Measurements from ENCODE around the gene SLCO1C1.
A peak's percentile ranks its signal among the peaks of the same experiment; 100 is the strongest.
"Not testable (repeated sequence)": the region's sequence is repeated elsewhere in the genome, so short reads cannot be mapped to it uniquely, and the experiment has no call there.

Gene SLCO1C1, protein sequence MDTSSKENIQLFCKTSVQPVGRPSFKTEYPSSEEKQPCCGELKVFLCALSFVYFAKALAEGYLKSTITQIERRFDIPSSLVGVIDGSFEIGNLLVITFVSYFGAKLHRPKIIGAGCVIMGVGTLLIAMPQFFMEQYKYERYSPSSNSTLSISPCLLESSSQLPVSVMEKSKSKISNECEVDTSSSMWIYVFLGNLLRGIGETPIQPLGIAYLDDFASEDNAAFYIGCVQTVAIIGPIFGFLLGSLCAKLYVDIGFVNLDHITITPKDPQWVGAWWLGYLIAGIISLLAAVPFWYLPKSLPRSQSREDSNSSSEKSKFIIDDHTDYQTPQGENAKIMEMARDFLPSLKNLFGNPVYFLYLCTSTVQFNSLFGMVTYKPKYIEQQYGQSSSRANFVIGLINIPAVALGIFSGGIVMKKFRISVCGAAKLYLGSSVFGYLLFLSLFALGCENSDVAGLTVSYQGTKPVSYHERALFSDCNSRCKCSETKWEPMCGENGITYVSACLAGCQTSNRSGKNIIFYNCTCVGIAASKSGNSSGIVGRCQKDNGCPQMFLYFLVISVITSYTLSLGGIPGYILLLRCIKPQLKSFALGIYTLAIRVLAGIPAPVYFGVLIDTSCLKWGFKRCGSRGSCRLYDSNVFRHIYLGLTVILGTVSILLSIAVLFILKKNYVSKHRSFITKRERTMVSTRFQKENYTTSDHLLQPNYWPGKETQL

DNA sequence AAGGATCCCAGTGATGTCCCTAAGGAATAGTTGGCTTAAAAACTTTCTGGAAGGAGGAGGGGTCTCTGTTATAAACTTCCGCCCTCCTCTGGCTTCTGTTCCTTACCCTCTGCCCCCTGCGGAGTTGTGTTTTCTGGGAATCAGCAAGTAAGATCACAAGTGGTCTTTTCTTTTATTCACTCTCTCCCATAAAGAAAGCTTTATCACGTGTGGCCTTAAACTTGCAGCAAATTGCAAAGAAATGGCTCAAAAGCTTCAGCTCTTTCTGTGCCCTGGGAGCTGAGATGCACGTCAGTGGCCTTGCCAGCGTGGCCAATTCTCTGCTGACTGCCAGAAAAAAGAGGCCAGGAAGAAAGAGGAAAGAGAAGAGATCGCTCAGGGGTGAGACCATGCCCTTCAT lies at the start of gene SLCO1C1:
TSS of gene SLCO1C1 (plus strand) at position 101 of the 400 bp plus-strand sequence. CDS start 4,245 bp downstream, outside the sequence.
- peak; percentile 62 for DNase-seq (ENCODE audit: low spot score)

DNA sequence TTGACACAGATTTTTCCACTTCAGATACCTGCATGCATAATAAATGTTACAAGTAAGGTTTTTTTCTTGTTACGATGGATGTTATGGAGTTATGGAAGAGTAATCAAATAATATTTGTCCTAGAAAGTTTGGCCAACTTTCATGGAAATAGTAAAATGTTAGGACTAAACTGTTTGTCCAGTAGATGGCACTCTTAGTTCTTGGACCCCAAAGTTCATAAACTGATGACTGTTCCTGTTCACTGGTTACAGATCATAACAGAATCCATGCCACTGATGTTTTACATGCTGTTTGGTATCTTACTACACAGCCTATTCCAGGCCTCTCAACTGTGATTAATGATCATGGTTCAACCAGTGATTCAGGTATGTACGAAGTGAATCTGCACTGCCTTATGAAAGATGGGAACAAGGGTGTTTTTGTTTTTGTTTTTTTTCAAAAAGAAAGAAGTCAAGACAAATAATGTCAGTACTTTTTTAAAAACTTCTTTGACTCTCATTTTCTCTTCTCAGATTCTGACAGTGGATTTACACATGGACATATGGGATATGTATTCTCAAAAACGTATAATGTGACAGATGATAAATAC lies 48.8 kb upstream of the SLCO1C1 start:
- peak; percentile 33 for DNase-seq (ENCODE audit: low spot score)

GRCh38 chr12:20653871-20654270 lies 41.3 kb upstream of the SLCO1C1 start:
- DNase-seq (ENCODE audit: low spot score): no peak

GRCh38 chr12:20656600-20656999 lies 38.5 kb upstream of the SLCO1C1 start:
- no peak for DNase-seq (ENCODE audit: low spot score)

- DNase-seq (ENCODE audit: low spot score): peak; percentile 27
These were observed 37.6 kb upstream of the SLCO1C1 start for GRCh38 chr12:20657496-20657895.

DNA sequence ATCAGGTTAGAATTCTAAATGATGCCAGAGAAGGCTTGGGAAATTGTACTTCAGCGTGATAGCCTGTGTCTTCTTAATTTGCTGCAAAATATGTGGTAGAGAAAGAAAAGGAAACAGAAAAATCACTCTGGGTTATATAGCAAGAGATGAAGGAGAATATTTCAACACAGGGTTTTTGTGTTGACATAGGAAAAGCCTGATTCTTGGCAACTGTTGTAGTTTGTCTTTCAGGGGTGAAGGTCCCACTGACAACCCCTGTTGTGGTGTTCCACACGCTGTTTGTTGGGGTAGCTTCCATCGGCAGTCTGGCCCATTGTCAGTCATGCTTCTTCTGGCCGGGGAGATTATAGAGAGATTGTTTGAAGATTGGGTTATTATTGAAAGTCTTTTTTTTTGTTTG lies 13.8 kb upstream of the SLCO1C1 start:
- DNase-seq (ENCODE audit: low spot score): no peak

GRCh38 chr12:20696181-20696905 lies 1.2 kb downstream of the SLCO1C1 start:
- DNase-seq (ENCODE audit: low spot score): peak; percentile 53

DNA sequence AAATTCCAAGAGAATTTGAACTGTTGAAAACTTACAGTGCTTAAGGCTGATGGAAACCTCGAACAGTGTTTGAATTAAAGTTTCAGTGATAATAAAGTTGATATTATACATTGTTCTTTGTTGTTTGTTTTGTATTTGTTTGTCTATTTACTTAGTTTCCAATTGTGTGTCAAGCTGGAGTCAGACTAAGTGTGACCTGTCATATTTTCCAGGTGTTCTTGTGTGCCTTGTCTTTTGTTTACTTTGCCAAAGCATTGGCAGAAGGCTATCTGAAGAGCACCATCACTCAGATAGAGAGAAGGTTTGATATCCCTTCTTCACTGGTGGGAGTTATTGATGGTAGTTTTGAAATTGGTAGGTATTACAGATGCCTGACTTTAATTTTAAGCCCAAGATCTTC lies 6.0 kb downstream of the SLCO1C1 start:
- DNase-seq (ENCODE audit: low spot score): no peak

GRCh38 chr12:20704860-20705259 lies 9.7 kb downstream of the SLCO1C1 start:
- no peak for DNase-seq (ENCODE audit: low spot score)

DNA sequence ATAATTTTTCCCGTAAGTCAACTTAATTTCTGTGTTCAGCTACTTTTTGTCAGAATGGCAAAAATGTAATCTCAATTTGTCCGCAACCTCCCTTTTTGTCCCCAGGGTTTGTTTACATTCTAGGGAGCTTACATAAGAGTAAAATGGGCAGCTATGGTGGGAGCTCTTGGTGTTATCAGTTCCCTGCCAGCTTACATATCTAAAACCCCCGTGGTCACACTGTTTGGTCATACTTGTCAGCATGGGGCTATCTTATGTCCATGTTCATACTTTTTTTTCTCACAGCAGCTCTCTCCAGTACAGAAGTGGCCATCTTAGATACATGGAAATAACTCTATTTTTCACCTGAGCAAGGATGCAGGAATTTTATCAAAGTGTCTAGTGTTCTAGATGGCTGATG lies 16.7 kb downstream of the SLCO1C1 start:
- no peak for DNase-seq (ENCODE audit: low spot score)

GRCh38 chr12:20716037-20716436 lies 20.9 kb downstream of the SLCO1C1 start:
- no peak for DNase-seq (ENCODE audit: low spot score)

DNA sequence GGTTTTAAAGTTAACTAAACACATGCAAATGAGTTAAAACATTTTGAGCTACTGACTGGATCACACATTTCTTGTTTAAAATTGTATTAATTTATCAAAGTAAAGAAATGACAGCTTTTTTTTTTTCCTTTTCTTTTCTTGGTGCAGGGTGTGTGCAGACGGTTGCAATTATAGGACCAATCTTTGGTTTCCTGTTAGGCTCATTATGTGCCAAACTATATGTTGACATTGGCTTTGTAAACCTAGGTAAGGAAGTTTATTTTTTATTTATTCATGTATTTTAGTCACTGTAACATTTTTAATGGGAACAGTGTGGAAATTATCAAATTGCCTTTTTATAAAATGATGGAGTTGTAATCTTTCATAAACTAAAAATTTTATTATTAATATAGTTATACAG lies 21.9 kb downstream of the SLCO1C1 start:
- no peak for DNase-seq (ENCODE audit: low spot score)

- no peak for DNase-seq (ENCODE audit: low spot score)
These were observed 23.2 kb downstream of the SLCO1C1 start for GRCh38 chr12:20718294-20718693.

- no peak for DNase-seq (ENCODE audit: low spot score)
These were observed 27.0 kb downstream of the SLCO1C1 start for GRCh38 chr12:20722142-20722541.

GRCh38 chr12:20731274-20731673 lies 36.1 kb downstream of the SLCO1C1 start:
- no peak for DNase-seq (ENCODE audit: low spot score)

DNA sequence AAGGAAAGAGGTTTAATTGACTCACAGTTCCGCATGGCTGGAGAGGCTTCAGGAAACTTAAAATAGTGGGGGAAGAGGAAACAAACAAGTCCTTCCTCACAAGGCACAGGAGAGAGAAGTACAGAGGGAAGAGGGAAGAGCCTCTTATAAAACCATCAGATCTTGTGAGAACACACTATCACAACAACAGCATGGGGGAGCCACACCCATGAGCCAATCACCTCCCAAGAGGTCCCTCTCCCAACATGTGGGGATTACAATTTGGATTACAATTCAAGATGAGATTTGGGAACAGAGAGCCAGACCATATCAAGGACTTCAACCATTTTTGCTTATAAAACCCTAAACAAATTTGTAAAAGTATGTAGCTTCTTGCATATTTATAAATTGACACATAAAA lies 45.8 kb downstream of the SLCO1C1 start:
- no peak for DNase-seq (ENCODE audit: low spot score)

GRCh38 chr12:20748198-20748597 lies 53.1 kb downstream of the SLCO1C1 start:
- DNase-seq (ENCODE audit: low spot score): no peak

DNA sequence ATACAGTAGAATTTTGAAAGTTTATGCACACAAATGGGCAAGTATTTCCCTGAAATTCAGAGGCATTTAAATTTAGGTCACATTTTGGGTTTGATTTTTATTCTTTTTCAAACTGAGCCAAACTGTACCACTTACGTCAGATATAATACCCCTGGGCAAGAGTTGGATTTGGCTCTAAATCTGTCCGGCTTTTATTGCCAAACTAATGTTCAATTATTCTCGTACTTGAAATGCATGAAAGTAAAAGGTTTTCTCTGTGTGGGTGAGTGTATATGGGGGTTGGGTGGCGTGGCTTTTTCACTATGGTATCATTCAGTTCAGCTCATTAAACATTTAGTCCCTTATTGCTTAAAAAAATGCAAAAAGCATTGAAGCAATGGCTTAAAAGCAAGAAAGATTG lies 55.9 kb downstream of the SLCO1C1 start:
- no peak for DNase-seq (ENCODE audit: low spot score)

DNA sequence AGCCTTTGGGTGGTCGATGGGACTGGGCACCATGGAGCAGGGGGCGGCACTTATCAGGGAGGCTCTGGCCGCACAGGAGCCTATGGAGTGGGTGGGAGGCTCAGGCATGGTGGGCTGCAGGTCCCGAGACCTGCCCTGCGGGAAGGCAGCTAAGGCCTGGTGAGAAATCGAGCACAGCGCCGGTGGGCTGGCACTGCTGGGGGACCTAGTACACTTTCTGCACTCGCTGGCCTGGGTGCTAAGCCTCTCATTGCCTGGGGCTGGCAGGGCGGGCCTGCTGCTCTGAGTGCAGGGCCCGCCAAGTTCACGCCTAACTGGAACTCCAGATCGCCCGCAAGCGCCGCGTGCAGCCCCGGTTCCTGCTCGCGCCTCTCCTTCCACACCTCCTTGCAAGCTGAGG lies 82.3 kb downstream of the SLCO1C1 start:
- DNase-seq (ENCODE audit: low spot score): no peak

DNA sequence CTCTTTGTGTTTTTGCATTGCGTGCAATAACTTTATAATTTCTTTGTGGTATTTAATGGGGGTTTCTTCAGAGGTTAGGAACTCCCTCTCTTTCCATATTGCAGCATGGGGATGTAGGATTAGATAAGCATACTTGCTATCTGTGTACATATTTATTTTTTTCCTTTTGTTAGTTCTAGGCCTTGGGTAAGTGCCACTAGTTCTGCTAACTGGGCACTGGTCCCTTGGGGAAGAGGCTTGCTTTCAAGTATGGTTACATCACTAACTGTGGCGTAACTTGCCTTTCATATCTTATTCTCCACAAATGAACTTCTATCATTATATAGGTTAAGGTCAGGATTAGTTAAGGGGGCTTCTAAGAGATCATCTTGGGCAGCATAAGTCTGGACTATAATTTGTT lies 83.8 kb downstream of the SLCO1C1 start:
- no peak for DNase-seq (ENCODE audit: low spot score)

DNA sequence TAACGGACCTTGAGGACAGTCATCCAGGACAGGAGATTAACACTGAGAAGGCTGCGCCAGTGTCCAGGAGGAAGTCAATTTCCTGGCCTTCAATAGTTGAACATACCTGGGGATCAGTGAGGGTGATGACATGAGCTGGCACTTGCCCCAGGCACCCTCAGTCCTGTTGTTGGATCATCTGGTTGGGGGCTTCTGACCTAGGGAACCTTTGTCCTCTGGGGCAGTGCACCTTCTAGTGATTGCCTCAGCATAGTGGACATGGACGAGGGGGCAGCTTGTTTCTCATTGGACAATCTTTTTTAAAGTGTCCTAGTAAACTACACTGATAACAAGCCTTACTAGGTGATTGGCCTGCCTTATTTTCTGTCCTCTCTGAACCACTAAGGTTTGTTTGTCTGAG lies 84.8 kb downstream of the SLCO1C1 start:
- not testable (repeated sequence) for DNase-seq (ENCODE audit: low spot score)

DNA sequence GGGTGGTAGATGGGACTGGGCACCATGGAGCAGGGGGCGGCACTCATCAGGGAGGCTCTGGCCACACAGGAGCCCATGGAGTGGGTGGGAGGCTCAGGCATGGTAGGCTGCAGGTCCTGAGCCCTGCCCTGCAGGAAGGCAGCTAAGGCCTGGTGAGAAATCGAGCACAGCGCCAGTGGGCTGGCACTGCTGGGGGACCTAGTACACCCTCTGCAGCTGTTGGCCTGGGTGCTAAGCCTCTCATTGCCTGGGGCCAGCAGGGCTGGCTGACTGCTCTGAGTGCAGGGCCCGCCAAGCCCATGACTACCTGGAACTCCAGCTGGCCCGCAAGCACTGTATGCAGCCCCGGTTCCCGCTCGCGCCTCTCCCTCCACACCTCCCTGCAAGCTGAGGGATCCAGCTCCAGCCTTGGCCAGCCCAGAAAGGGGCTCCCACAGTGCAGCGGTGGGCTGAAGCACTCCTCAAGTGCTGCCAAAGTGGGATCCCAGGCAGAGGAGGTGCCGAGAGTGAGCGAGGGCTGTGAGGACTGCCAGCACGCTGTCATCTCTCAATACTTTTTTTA lies 88.7 kb downstream of the SLCO1C1 start:
- DNase-seq (ENCODE audit: low spot score): not testable (repeated sequence)

Measured in putamen (tissue), 1 donor.